PC-3 (cell line): ENCODE data around the gene SOS1.

Source experiments
- EZH2 ChIP-seq: fragments of 300-600 bp; sonication (generic); IDR thresholded peaks from one replicate; pipeline ENCODE4 v1.6.1; 2017; ENCODE audit warnings: antibody characterized with exemption, mild to moderate bottlenecking, low read length; ENCODE audit not compliant: unreplicated experiment
- EZH2phosphoT487 ChIP-seq: fragments of 300-600 bp; sonication (generic); IDR thresholded peaks from 2 replicates; pipeline ENCODE4 v1.6.1; 2018; ENCODE audit warnings: mild to moderate bottlenecking, antibody characterized with exemption, low read length, borderline replicate concordance
- TF ChIP-seq, protein P1 (sequence below): fragments of 300-600 bp; sonication (generic); conservative IDR thresholded peaks from 2 replicates; pipeline ENCODE4 v1.5.1; 2017; ENCODE audit warnings: antibody characterized with exemption, low read depth, mild to moderate bottlenecking, low read length

DNA sequence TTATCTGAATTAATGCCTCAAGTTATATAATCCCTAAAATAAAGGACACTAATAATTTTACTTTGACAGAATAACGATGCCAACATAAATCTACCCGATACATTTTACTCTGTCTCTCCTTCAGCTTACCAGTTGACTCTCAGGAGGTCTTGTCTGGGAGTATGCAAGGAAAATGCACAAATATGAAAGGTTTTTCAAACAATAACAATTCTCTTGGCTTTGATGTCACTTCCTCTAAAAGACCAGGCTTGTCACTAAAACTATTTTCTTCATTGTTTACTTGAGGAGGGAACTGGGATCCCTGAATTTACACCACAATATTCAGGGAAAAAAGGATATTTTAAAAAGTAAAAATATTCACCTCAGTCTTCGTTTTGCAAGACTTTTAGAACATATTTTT lies 97.2 kb downstream of the SOS1 start:
- TF ChIP-seq, protein P1, sequence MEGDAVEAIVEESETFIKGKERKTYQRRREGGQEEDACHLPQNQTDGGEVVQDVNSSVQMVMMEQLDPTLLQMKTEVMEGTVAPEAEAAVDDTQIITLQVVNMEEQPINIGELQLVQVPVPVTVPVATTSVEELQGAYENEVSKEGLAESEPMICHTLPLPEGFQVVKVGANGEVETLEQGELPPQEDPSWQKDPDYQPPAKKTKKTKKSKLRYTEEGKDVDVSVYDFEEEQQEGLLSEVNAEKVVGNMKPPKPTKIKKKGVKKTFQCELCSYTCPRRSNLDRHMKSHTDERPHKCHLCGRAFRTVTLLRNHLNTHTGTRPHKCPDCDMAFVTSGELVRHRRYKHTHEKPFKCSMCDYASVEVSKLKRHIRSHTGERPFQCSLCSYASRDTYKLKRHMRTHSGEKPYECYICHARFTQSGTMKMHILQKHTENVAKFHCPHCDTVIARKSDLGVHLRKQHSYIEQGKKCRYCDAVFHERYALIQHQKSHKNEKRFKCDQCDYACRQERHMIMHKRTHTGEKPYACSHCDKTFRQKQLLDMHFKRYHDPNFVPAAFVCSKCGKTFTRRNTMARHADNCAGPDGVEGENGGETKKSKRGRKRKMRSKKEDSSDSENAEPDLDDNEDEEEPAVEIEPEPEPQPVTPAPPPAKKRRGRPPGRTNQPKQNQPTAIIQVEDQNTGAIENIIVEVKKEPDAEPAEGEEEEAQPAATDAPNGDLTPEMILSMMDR: no peak
- TF ChIP-seq EZH2phosphoT487: no peak
- no peak for TF ChIP-seq EZH2
